ENCODE results near the gene ULK2. TPM values are rescaled to one million over a fixed set of nuclear protein-coding genes. Genes with fewer than 3 reads are reported as not detected.

ULK2 gene
- polyA plus RNA-seq, 1 of the 3 experiments (the other 2 are of a cell fraction) = 18.0 TPM

DNA sequence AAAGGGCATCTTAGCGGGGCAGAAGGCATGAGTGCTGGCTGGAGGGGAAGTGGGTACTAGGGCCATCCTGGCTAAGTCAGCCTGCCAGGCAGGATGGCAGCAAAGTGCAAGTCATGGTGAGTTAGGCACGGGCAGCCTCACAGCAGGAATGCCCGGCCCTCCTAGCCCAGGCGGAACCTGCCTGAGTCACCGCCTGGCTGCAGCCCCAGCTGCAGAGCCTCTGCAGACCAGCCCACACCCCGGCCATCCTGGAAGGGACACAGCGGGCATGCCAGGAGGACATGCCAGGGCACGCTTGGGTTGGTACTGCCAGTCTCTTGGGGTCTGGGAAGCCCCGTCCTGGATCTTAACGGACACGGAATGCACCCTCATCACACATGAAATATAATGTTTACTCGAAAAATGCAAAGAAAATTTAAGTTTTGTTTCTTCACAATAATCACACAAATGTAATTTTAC lies 114.7 kb downstream of the ULK2 start (continued):
- peak; percentile 53 for TF ChIP-seq YY1 (IDR thresholded peaks at IDR 0.05; ENCODE audit: low read depth)
- TF ChIP-seq NFIC (IDR thresholded peaks at IDR 0.05; ENCODE audit: borderline replicate concordance) = peak; percentile 87
- no peak for TF ChIP-seq RCOR1 (IDR thresholded peaks at IDR 0.05; ENCODE audit: low read length)
- no peak for TF ChIP-seq TEAD4 (IDR thresholded peaks at IDR 0.05; ENCODE audit: borderline replicate concordance, insufficient read depth)
- TF ChIP-seq MEF2A (IDR thresholded peaks at IDR 0.05; ENCODE audit: borderline replicate concordance, low read depth) = no peak
- no peak for TF ChIP-seq ELF1 (IDR thresholded peaks at IDR 0.05)
- TF ChIP-seq GABPA (IDR thresholded peaks at IDR 0.05; ENCODE audit: low read depth) = no peak
- no peak; the same call in 1 of the 2 replicates for TF ChIP-seq JUND (IDR thresholded peaks at IDR 0.05)
- no peak for TF ChIP-seq SIN3A (IDR thresholded peaks at IDR 0.05; ENCODE audit: borderline replicate concordance, low read depth, low read length)
- TF ChIP-seq, protein P1, sequence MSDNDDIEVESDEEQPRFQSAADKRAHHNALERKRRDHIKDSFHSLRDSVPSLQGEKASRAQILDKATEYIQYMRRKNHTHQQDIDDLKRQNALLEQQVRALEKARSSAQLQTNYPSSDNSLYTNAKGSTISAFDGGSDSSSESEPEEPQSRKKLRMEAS (IDR thresholded peaks at IDR 0.05; ENCODE audit: low read depth) = peak; percentile 88
- no peak for TF ChIP-seq NRF1 (IDR thresholded peaks at IDR 0.05; ENCODE audit: low read depth, low read length)
- TF ChIP-seq RAD21 (IDR thresholded peaks at IDR 0.05; ENCODE audit: low read length) = no peak
- peak; percentile 67; the same call in 1 of the 2 replicates for TF ChIP-seq POLR2AphosphoS5 (IDR thresholded peaks at IDR 0.05; ENCODE audit: low read depth, low read length)

DNA sequence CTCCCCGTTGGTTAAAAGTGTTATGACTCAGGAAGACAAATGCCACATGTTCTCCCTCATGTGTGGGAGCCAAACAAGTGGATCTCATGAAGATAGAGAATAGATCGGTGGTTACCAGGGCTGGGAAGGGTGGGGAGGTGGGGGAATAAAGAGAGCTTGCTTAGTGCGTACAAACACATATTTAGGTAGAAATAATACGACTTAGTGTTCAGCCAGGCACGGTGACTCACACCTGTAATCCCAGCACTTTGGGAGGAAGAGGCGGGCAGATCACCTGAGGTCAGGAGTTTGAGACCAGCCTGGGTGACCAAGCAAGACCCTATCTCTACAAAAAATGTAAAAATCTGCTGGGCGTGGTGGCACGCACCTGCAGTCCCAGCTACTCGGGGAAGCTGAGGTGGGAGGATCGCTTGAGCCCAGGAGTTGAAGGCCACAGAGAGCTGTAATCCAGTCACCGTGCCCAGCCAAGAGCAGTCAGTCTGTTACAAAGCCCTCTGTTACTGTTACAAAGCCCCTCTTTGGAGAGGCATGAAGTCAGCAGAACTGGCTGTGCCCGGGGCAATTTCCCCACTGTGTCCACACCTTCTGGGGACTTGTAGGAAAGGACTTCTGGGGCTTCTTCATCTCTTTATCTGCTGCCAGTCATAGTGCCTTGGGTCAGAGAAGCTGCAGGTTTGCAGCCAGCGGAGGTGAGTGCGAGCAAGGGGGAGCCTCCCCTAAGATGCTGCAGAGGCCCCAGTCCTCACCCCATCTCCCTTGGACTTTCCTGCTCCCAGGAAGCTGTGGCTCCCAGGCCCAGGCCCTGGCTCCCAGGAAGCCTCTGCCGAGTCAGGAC lies 115.3 kb downstream of the ULK2 start:
- Histone ChIP-seq H3K4me2 (peak overlapping the region; percentile 25), H3K36me3 (replicated peaks in 1 of 2; ENCODE audit: control insufficient read depth in 1 of 2, insufficient read depth in 2 of 2, low read length in 1 of 2) (no peaks in the 10 kb centered on the region), H3K27ac (ENCODE audit: low read depth in 2 of 2, low read length in 1 of 2) (peak overlapping the region; percentile 79 to 97), H3K4me3 (ENCODE audit: low read depth in 2 of 2, low read length in 1 of 2) (no peak overlapping the region), H3K9ac (peak overlapping the region; percentile 74), H3K9me3 (no peaks in the 10 kb centered on the region), H3K79me2 (ENCODE audit: insufficient read depth) (no peaks in the 10 kb centered on the region), H2AFZ (ENCODE audit: low read depth) (peak overlapping the region; percentile 82), H4K20me1 (ENCODE audit: insufficient read depth) (no peaks in the 10 kb centered on the region), H3K9me2 (no peaks in the 10 kb centered on the region), H3F3A (replicated peaks; ENCODE audit: insufficient read depth) (peaks cover 16% of the 10 kb centered on the region), H3K4me1 (ENCODE audit: control insufficient read depth in 1 of 2, insufficient read depth in 2 of 2, low read depth in 1 of 2, low read length in 1 of 2) (peaks cover 10 to 18% of the 10 kb centered on the region in 2 experiments; a peak in 3 of 4 replicates), H3K27me3 (ENCODE audit: insufficient read depth) (no peaks in the 10 kb centered on the region)
- CTCF ChIA-PET = interaction anchor here (0.7 to 4.7 kb wide), 9 partner anchors 8 to 503 kb away, joined by 3 to 48 read pairs (median 5); no protein-coding TSS in a partner anchor
- DNase-seq = no peak
- WGBS (ENCODE audit: low lambda C conversion rate) = 75% methylated on average over 12 of the region's 15 CpGs
- POLR2A ChIA-PET = interaction anchor here (0.6 kb wide), 1 partner anchor 17 kb away, joined by 3 read pairs; no protein-coding TSS in a partner anchor
- TF ChIP-seq SMC3 (IDR thresholded peaks at IDR 0.05; ENCODE audit: low read depth, low read length) (no peak), FOSL2 (IDR thresholded peaks at IDR 0.05; ENCODE audit: borderline replicate concordance, low read depth) (no peak), ELF1 (IDR thresholded peaks at IDR 0.05) (no peak), RXRA (IDR thresholded peaks at IDR 0.05; ENCODE audit: borderline replicate concordance, low read depth) (no peak), EP300 (IDR thresholded peaks at IDR 0.05; ENCODE audit: borderline replicate concordance in 1 of 2, low read depth in 1 of 2, low read length in 1 of 2) (no peak), RAD21 (IDR thresholded peaks at IDR 0.05; ENCODE audit: low read length) (no peak), FOXJ3 (CRISPR knock-in tag; IDR thresholded peaks at IDR 0.05) (no peak), RFX5 (IDR thresholded peaks at IDR 0.05; ENCODE audit: low read length) (no peak), JUND (IDR thresholded peaks at IDR 0.05) (no peak), SIN3A (IDR thresholded peaks at IDR 0.05; ENCODE audit: borderline replicate concordance, low read depth, low read length) (no peak), MEF2A (IDR thresholded peaks at IDR 0.05; ENCODE audit: borderline replicate concordance, low read depth) (no peak), EZH2phosphoT487 (IDR thresholded peaks at IDR 0.05; ENCODE audit: borderline replicate concordance, low read depth) (no peak)
- TF ChIP-seq, protein P2, sequence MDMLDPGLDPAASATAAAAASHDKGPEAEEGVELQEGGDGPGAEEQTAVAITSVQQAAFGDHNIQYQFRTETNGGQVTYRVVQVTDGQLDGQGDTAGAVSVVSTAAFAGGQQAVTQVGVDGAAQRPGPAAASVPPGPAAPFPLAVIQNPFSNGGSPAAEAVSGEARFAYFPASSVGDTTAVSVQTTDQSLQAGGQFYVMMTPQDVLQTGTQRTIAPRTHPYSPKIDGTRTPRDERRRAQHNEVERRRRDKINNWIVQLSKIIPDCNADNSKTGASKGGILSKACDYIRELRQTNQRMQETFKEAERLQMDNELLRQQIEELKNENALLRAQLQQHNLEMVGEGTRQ (IDR thresholded peaks at IDR 0.05; ENCODE audit: borderline replicate concordance, low read depth, low read length) = no peak

All from SK-N-SH (cell line).